Measurements from ENCODE around the gene S100A10. TPM values are rescaled to one million over a fixed set of nuclear protein-coding genes. Genes with fewer than 3 reads are reported as not detected.

Gene S100A10
- total RNA-seq, 1 experiment from 2014 or later: 160 TPM

DNA sequence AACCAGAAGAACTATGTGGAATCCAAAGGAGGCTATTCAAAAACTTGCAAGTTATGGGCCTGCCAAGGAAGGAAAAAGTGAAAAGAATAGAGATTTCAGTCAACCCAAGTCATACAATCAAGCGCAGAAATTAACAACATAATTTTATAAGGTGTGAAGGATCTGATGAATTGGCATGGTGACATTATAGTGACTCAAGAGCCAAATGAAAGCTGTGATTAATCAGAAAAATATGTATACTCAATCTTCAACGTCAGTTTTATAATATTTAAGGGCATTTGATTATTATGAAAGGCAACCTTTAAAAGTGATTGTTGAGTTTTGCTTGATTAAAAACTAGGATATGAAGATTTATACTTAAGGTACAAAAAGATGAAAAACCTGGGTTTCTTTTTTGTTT, 46.5 kb downstream of the S100A10 start:
- Histone ChIP-seq H4K91ac (ENCODE audit: insufficient read length, low read depth, low read length) (no peak overlapping the region), H2BK12ac (ENCODE audit: insufficient read length, low read depth, low read length) (no peak overlapping the region), H2BK20ac (ENCODE audit: low read depth, low read length, poor library complexity, severe bottlenecking) (no peak overlapping the region), H3K27ac (ENCODE audit: insufficient read length, low read depth, low read length) (no peak overlapping the region), H3K18ac (ENCODE audit: insufficient read length, low read depth, low read length) (no peak overlapping the region), H2BK15ac (ENCODE audit: low read depth, low read length) (no peak overlapping the region), H4K8ac (replicated peaks; ENCODE audit: insufficient read length, low read depth, low read length) (no peak overlapping the region), H2AK5ac (ENCODE audit: insufficient read length, low read length) (no peak overlapping the region), H3K27me3 (ENCODE audit: insufficient read depth, low read length) (no peaks in the 10 kb centered on the region), H3K79me1 (ENCODE audit: insufficient read depth, low read depth, low read length, poor library complexity, severe bottlenecking) (no peaks in the 10 kb centered on the region), H3K14ac (ENCODE audit: insufficient read depth, low read length) (no peak overlapping the region), H3K9ac (ENCODE audit: extremely low read depth, insufficient read length, low read length) (no peak overlapping the region), H2BK120ac (ENCODE audit: low read depth, low read length, poor library complexity, severe bottlenecking) (no peak overlapping the region), H3K56ac (ENCODE audit: insufficient read length, low read depth, low read length) (no peak overlapping the region), H3K23me2 (ENCODE audit: insufficient read length, low read depth, low read length, poor library complexity, severe bottlenecking) (no peaks in the 10 kb centered on the region), H2BK5ac (ENCODE audit: insufficient read length, low read length) (no peak overlapping the region), H3K4me1 (ENCODE audit: insufficient read depth, low read length) (no peaks in the 10 kb centered on the region; the same call in 1 of the 2 replicates), H4K5ac (ENCODE audit: insufficient read length, low read depth, low read length) (no peak overlapping the region), H3K9me3 (ENCODE audit: control insufficient read depth, low read depth, low read length) (no peaks in the 10 kb centered on the region), H3T11ph (ENCODE audit: low read length) (no peak overlapping the region), H3K23ac (ENCODE audit: insufficient read length, low read depth, low read length) (no peak overlapping the region), H3K79me2 (ENCODE audit: insufficient read depth, low read length) (no peaks in the 10 kb centered on the region), H3K4me2 (ENCODE audit: insufficient read depth, insufficient read length, low read length) (no peak overlapping the region), H4K20me1 (ENCODE audit: control insufficient read depth, insufficient read depth, insufficient read length) (no peaks in the 10 kb centered on the region), H3K4ac (ENCODE audit: low read depth, low read length) (no peak overlapping the region), H2AFZ (ENCODE audit: low read length) (no peak overlapping the region)
- no CpG with 5 or more reads among the region's 2 CpGs for WGBS (ENCODE audit: extremely low coverage, insufficient read length, low lambda C conversion rate)
- H3K4me3 Mint-ChIP-seq: no peak overlapping the region
- DNase-seq: no peak
- TF ChIP-seq, protein P1, sequence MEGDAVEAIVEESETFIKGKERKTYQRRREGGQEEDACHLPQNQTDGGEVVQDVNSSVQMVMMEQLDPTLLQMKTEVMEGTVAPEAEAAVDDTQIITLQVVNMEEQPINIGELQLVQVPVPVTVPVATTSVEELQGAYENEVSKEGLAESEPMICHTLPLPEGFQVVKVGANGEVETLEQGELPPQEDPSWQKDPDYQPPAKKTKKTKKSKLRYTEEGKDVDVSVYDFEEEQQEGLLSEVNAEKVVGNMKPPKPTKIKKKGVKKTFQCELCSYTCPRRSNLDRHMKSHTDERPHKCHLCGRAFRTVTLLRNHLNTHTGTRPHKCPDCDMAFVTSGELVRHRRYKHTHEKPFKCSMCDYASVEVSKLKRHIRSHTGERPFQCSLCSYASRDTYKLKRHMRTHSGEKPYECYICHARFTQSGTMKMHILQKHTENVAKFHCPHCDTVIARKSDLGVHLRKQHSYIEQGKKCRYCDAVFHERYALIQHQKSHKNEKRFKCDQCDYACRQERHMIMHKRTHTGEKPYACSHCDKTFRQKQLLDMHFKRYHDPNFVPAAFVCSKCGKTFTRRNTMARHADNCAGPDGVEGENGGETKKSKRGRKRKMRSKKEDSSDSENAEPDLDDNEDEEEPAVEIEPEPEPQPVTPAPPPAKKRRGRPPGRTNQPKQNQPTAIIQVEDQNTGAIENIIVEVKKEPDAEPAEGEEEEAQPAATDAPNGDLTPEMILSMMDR (conservative IDR thresholded peaks at IDR 0.05): no peak
- H3K27ac Mint-ChIP-seq: no peak overlapping the region
- H3K9me3 Mint-ChIP-seq: no peaks in the 10 kb centered on the region
- H3K36me3 Mint-ChIP-seq (ENCODE audit: insufficient read depth in 1 of 3, low read depth in 3 of 3): no peaks in the 10 kb centered on the region; a peak in 2 of 7 replicates
- peaks cover 2% of the 10 kb centered on the region; the same call in 1 of the 2 replicates for H3K27me3 Mint-ChIP-seq (ENCODE audit: low read depth)
- H3K4me1 Mint-ChIP-seq: peaks cover 9 to 19% of the 10 kb centered on the region in 2 experiments

Data from H9 (cell line).